Stimulated activated CD8-positive, alpha-beta memory T cell treated with anti-CD3 and anti-CD28 coated beads, Interleukin-12 subunit alpha, Interleukin-12 subunit beta, amount 100 ng/mL, for 24 hours (primary cell): ENCODE measurements around the gene ITGB3.
"Not testable (repeated sequence)": the region's sequence is repeated elsewhere in the genome, so short reads cannot be mapped to it uniquely, and the experiment has no call there.

Source experiments
- DNase-seq: peaks from one replicate; pipeline ENCODE4 v3.0.0-alpha.2; 2020; ENCODE audit errors: extremely low read depth

The ITGB3 gene

DNA sequence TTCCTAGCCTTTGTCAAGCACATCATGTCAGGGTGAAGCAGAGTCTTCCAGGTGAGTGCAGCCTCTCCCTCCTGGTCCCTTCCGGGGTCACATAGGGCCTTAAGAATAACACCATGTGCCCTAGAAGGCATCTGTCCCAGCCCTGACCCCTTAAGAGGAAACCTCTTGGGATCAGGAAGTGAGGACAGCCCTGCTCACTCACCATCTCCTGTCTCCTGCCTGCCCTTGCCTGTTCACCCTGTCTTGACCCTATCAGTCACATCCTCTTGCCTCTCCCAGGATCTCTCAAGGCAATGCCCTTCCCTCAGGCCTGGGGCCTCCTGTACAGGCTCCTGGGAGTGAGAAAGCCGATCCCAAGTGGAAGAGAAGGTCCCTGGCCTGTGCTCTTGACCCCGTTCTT is 30.6 kb upstream of the ITGB3 start:
- DNase-seq: no peak

GRCh38 chr17:47223460-47223859 is 30.2 kb upstream of the ITGB3 start:
- DNase-seq: no peak

GRCh38 chr17:47224077-47224476 is 29.6 kb upstream of the ITGB3 start:
- DNase-seq: not testable (repeated sequence)

DNA sequence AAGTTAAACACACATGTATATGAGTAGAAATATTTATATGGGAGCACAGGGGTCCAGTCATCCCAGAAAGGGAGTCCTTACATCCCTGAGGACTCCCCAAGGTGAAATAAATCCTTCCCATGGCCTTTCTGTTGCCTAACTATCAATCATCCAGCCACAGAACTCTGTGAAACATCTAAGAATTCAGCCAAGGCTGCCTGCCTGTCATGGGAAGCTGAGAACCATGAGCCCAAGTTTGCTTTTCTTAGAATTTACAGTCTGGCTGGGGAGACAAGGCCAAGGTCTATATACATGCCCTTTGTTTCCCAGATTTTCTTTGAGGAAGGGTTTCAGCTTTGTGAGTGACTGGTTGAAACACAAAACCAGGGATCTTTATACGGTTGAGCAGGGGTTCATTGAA is 28.7 kb upstream of the ITGB3 start:
- DNase-seq: no peak

DNA sequence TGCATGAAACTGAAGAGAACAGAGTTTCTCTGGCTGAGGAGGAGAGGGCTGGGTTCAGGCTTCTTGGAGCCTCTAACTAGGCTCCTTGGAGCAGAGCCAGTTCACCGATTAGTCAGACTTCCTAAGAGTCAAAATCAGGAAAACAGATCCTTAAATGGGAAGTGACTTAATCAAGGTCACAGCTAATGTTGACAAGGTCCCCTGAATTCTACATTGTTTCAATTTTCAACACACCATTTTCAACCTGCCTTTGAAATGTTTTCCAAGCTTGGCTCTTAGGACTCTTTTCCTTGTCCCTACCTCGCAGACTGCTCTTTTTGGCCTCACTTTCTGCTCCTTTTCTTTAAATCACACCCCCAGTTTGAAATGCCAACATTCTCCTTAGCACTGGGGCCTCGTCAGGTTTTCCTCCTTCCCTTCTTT is 28.2 kb upstream of the ITGB3 start:
- no peak for DNase-seq

DNA sequence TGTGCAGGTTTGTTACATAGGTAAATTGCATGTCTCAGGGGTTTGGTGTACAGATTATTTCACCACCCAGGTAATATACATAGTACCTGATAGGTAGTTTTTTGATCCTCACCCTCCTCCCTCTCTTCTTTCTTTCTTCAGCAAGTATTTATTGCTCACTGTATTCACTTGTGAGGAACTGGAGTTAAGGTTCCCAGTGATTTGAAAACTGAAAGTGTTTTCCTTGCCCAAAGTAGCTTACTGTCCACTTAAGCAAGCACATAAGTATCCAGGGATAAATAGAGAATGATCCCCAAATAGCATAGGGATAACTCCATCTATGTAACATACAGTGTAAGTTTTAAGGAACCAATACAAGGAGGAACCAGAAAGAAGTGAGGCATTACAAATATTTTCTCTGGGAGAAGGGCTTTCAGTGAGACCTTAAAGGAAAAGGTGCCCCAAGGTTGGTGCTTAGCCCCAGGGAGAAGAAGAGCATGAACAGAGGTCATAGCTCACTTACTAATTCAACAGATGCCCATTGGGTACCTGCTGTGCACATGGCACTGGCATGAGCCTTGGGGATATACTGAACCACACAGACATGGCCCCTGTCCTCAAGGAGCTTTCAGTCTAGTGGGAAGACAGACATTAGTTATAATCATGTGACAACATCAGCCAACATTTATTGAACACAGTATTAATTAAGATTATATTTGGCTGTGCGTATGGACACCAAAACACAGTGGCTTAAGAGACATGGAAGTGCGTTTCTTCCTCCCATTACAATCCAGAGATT is 27.5 kb upstream of the ITGB3 start:
- no peak for DNase-seq

DNA sequence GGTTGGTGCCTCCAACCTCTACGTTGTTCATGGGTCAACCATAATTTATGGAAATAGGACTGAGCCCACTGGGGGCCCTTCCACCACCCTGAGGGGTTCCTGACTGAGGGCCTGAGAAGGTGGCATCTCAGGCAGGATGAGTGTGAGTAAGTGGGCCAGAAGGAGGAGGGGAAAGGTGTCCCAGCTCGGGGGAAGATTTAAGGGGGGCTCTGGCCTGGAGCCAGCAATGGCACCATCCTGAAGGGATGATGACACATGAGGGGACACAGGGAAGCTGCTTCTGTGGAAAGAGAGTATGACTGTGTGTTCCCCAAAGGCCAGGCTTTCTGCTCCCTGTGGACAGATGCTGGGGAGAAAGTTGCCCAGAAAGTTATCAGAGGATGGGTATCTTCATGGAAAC is 25.8 kb upstream of the ITGB3 start:
- DNase-seq: no peak

DNA sequence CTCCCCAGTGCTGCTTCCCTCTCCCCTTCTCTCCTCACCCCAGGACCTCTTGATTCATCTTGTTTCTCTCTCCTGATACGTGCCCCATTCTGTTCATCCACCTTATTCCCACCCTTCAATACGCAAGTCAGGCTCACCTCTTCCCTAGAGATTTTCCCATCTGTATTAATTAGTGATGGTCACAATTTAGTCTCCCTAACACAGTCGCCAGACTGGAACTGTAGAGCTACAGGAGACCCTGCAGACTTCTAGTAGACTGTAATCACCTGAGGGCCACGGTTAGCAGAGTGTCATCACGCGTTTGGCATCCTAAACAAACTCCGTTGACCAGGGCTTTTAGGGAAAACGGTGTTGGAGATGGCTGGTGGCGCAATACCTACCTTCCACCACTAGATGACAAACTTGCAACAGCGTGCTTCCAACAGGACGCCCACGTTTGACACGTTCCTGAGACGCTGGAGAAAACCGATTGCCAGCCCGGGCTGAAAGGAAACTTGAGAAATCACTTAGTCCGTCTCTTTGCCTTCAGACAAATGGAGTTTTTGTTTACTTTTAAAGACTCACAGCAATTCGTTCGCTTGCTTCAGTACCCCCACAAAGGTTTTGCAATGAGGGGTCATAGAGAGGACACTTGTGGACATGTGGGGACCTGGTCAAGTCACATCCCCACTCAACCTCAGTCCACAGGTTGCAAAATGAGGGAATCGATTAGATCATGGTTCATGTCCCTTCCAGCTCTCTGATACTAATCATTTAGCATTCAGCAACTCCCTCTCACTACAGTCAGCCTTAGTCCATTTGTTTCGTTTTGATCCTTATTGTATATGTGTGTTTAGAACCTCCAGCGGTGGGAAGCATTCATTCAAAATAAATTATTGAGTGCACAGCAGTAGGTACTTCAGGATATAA is 23.8 kb upstream of the ITGB3 start:
- no peak for DNase-seq

DNA sequence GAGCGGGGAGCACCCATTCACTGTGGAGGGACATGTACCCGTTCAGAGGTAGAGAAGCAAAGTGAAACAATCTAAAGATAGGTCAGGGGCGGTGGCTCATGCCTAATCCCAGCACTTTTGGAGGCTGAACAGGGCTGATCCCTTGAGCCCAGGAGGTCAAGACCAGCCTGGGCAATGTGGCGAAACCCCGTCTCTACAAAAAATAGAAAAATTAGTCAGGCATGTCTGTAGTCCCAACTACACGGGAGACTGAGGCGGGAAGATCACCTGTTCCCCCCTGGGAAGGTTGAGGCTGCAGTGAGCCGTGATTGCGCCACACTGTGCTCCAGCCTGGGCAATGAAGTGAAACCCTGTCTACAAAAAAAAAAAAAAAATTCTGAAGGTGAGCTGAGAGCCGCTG is 22.8 kb upstream of the ITGB3 start:
- DNase-seq: no peak

- DNase-seq: no peak
These were observed 22.3 kb upstream of the ITGB3 start for GRCh38 chr17:47231334-47231733.

GRCh38 chr17:47231866-47232265 is 21.8 kb upstream of the ITGB3 start:
- DNase-seq: no peak

- no peak for DNase-seq
These were observed 21.2 kb upstream of the ITGB3 start for GRCh38 chr17:47232465-47232864.

DNA sequence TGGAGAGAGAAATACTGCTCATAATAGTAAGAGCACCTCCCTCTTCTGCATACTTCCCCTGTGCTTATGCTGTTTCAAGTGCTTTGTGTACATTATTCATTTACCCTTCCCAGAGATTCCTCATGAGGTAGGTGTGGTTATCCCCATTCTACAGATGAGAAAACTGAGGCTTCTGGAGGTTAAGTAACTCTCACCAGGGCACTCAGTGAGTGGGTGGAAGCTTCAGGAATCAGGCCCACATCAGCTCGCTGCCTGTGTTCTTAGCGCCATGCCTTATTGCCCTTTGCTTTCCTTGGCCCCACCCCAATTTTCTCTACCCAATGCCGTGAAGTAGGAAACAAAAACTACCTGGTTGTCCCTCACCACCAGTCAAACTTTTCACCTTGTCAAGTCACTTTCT is 18.1 kb upstream of the ITGB3 start:
- no peak for DNase-seq

DNA sequence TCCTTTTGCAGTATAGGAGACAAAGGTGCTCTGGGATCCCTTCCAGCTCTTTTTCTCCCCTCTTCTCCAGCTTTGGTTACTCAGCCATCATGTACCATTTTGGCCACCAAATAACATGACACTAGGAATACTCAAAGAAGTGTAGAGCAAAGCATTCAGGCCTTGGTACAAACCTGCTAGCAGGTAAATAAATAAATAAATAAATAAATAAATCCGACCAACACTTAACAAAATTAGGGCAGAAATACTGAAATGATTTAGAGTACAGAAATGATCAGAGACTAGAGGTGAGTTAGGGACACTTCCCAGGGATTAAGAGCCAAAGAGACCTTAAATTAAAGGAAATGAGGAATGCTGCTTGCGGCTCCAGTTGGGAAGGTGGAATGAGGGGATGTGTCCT is 17.7 kb upstream of the ITGB3 start:
- DNase-seq: no peak

- no peak for DNase-seq
These were observed 15.8 kb upstream of the ITGB3 start for GRCh38 chr17:47237841-47238240.

DNA sequence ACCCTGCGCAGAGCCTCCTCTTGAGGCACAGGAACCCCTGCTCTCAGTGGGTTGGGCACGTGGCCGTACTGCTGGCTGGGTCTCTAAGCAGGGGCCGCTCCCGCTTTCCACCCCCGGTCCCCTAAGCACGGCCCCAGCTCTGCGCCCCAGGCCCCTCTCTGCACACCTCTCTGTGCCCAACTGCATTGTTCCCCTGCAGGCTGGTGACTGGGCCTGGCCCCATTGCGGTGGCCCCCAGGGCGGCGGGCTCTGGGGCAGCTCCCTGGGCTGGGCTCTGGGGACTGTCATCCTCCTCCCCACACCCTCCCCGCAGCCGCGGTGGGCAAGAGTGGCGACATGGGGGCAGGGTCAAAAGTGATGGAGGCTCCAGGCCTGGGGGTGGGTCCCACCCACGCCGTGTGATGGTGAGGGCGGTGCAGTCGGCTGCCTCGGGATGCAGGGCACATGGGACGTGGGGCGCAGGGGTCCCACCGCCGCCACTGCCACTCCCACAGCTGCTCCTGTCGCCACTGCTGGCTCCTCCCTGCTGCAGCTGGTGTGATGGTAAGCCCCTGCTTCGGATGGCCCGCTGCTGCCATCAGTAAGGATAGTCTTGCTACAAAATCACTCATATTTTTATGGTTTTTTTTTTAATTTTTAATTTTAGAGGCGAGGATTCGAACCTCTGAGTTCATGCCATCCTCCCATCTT is 15.2 kb upstream of the ITGB3 start:
- DNase-seq: no peak

DNA sequence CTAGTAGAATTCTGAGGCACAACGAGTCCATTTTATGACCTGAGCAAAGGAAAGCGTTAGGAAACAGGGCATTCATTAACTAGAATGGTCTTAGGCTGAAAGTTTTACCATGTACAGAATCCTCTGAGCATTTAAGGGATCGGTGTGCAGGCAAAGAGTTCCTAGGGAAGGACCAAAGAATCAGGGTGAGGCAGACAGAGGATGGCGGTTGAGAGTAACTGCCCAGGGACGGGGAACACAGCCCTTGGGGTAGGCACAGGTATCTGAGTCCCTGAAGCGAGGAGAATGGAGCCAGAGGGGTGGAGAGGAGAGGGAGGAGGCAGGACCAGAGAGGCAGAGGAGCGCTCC is 14.0 kb upstream of the ITGB3 start:
- no peak for DNase-seq

GRCh38 chr17:47239967-47240651 is 13.5 kb upstream of the ITGB3 start:
- no peak for DNase-seq

DNA sequence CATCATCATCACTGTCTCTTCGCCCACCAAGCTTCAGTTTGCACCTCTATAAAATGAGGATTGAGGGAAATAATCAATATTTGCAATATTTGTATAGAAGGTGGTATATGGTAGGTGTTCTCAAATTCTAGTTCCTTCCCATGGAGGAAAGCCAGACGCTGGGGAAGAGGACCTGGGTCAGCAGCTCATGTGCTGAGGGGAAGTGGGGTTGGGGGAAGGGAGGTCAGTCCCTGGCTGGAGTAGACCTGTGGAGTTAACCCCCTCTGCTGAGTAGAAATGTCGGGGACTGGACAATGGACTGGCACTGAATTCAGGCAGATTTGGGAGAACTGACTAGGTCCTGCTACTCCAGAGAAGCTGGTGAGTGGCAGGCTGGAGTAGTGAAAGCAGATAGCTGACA is 12.8 kb upstream of the ITGB3 start:
- DNase-seq: no peak

- no peak for DNase-seq
These were observed 11.0 kb upstream of the ITGB3 start for GRCh38 chr17:47242648-47243047.

DNA sequence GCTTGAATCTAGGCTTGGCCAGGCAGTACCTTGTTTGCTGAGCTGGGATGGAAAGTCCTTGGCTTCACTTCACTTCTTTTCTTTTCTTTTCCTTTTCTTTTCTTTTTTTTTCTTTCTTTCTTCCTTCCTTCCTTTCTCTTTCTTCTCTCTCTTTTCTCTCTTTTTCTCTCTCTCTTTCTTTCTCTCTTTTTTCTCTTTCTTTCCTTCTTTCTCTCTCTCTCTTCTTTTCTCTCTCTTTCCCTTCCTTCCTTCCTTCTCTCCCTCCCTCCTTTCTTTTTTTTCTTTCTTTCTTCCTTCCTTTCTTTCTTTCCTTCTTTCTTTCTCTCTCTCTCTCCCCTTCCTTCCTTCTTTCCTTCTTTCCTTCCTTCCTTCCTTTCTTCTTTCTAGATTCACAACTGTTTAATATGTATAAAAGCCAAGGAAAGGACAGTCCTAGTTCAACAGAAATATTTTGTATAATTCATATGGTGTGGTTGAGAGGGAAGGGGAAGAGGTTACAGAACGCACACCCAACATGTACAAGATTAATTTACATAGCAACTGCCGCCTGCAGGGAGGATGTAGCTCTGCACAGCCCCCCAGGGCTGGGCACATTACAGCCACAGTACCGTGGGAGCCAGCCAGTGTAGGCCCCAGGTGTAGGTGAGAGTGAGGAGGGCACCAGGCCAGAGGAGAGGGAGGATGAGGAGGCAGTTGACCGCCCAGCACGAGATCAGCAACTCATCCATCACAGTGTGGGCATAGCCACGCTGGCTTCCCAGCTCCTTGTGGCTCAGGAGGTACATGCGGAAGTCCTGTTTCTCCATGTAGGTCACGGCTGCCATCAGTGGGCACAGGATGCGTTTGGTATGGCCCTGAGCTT is 9.7 kb upstream of the ITGB3 start:
- no peak for DNase-seq
